GM23338 (cell line): ENCODE data around the gene ECE2.

Experiments
- CREB1 ChIP-seq: fragments of 250-450 bp; sonication (Bioruptor Pico); IDR thresholded peaks from 2 replicates; pipeline ENCODE4 v1.5.0; 2020; ENCODE audit warnings: low read depth, mild to moderate bottlenecking, moderate library complexity
- EZH2 ChIP-seq: fragments of 200-600 bp; sonication (generic); IDR thresholded peaks from one replicate; pipeline ENCODE4 v1.8.0; 2017; ENCODE audit warnings: antibody characterized with exemption, mild to moderate bottlenecking, low read depth; ENCODE audit not compliant: unreplicated experiment
- EZH2phosphoT487 ChIP-seq: fragments of 200-600 bp; sonication (generic); IDR thresholded peaks from one replicate; pipeline ENCODE4 v1.8.1; 2018; ENCODE audit warnings: antibody characterized with exemption; ENCODE audit not compliant: unreplicated experiment
- JUNB ChIP-seq: IDR thresholded peaks from one replicate; pipeline ENCODE4 v1.6.1; 2016; ENCODE audit warnings: antibody characterized with exemption; ENCODE audit not compliant: unreplicated experiment
- NANOG ChIP-seq: IDR thresholded peaks from 2 replicates; pipeline ENCODE4 v1.6.1; 2016; ENCODE audit warnings: antibody characterized with exemption, borderline replicate concordance
- POLR2AphosphoS5 ChIP-seq: IDR thresholded peaks from 2 replicates; pipeline ENCODE4 v1.6.1; 2016; ENCODE audit warnings: antibody characterized with exemption, low read depth
- REST ChIP-seq: IDR thresholded peaks from one replicate; pipeline ENCODE4 v1.6.1; 2018; ENCODE audit warnings: antibody characterized with exemption; ENCODE audit not compliant: unreplicated experiment
- STAT1 ChIP-seq: IDR thresholded peaks from one replicate; pipeline ENCODE4 v1.6.1; 2016; ENCODE audit warnings: antibody characterized with exemption; ENCODE audit not compliant: unreplicated experiment
- ZNF114 ChIP-seq: fragments of 250-450 bp; sonication (Bioruptor Pico); IDR thresholded peaks from 2 replicates; pipeline ENCODE4 v1.5.0; 2020; ENCODE audit warnings: mild to moderate bottlenecking, moderate library complexity
- ZNF331 ChIP-seq: fragments of 250-450 bp; sonication (Bioruptor Pico); IDR thresholded peaks from 2 replicates; pipeline ENCODE4 v1.5.0; 2020; ENCODE audit warnings: low read depth, mild to moderate bottlenecking, moderate library complexity
- TF ChIP-seq, protein P1 (sequence below), 2 experiments: fragments of 200-600 bp in 1 of 2; sonication (generic) in 1 of 2; conservative IDR thresholded peaks; 2 replicates each; pipeline versions ENCODE4 v1.5.1 to v1.6.1; 2016 to 2017; ENCODE audit warnings: antibody characterized with exemption in 2 of 2, low read depth in 2 of 2, mild to moderate bottlenecking in 2 of 2, moderate library complexity in 1 of 2
- TF ChIP-seq, protein P2 (sequence below): IDR thresholded peaks from 2 replicates; pipeline ENCODE4 v1.6.1; 2016; ENCODE audit warnings: antibody characterized with exemption

- TF ChIP-seq CREB1 (CRISPR knock-in tag) (peak; percentile 60), REST (peak; percentile 47), EZH2 (no peak), EZH2phosphoT487 (no peak), POLR2AphosphoS5 (peak; percentile 90), NANOG (no peak), ZNF331 (CRISPR knock-in tag) (no peak), STAT1 (no peak), ZNF114 (CRISPR knock-in tag) (no peak), JUNB (no peak)
- TF ChIP-seq, protein P1, sequence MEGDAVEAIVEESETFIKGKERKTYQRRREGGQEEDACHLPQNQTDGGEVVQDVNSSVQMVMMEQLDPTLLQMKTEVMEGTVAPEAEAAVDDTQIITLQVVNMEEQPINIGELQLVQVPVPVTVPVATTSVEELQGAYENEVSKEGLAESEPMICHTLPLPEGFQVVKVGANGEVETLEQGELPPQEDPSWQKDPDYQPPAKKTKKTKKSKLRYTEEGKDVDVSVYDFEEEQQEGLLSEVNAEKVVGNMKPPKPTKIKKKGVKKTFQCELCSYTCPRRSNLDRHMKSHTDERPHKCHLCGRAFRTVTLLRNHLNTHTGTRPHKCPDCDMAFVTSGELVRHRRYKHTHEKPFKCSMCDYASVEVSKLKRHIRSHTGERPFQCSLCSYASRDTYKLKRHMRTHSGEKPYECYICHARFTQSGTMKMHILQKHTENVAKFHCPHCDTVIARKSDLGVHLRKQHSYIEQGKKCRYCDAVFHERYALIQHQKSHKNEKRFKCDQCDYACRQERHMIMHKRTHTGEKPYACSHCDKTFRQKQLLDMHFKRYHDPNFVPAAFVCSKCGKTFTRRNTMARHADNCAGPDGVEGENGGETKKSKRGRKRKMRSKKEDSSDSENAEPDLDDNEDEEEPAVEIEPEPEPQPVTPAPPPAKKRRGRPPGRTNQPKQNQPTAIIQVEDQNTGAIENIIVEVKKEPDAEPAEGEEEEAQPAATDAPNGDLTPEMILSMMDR (conservative IDR thresholded peaks at IDR 0.05; ENCODE audit: low read depth in 2 of 2), result no peak
- TF ChIP-seq, protein P2, sequence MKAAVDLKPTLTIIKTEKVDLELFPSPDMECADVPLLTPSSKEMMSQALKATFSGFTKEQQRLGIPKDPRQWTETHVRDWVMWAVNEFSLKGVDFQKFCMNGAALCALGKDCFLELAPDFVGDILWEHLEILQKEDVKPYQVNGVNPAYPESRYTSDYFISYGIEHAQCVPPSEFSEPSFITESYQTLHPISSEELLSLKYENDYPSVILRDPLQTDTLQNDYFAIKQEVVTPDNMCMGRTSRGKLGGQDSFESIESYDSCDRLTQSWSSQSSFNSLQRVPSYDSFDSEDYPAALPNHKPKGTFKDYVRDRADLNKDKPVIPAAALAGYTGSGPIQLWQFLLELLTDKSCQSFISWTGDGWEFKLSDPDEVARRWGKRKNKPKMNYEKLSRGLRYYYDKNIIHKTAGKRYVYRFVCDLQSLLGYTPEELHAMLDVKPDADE, result peak; percentile 77
These were observed 27.1 kb upstream of the ECE2 start, which contains the start of gene ALG3 for GRCh38 chr3:184248454-184249411.
